Smooth muscle cell (in vitro differentiated cells): Measurements from ENCODE around the gene DZIP1L. TPM values are rescaled to one million over a fixed set of nuclear protein-coding genes. Genes with fewer than 3 reads are reported as not detected.

ENCODE experiments used
- DNase-seq: peaks from one replicate; lab custom pipeline; 2025; ENCODE audit not compliant: unreplicated experiment; lab: John Stamatoyannopoulos, UW
- H2AFZ ChIP-seq: fragments of 200-600 bp; sonication (generic); 2 replicates; pipeline ENCODE4 v1.6.0; 2016; ENCODE audit warnings: antibody characterized with exemption, low read depth, mild to moderate bottlenecking
- H3F3A ChIP-seq: fragments of 200-600 bp; sonication (generic); 2 replicates; pipeline ENCODE4 v1.6.0; 2017; ENCODE audit warnings: antibody characterized with exemption, low read depth
- H3K27ac ChIP-seq: fragments of 200-600 bp; sonication (generic); 2 replicates; pipeline ENCODE4 v1.5.1; 2016; ENCODE audit warnings: low read depth, mild to moderate bottlenecking
- H3K27me3 ChIP-seq: fragments of 200-600 bp; sonication (generic); 2 replicates; pipeline ENCODE4 v1.6.1; 2016; ENCODE audit warnings: low read depth, mild to moderate bottlenecking
- H3K36me3 ChIP-seq: fragments of 200-600 bp; sonication (generic); 2 replicates; pipeline ENCODE4 v1.5.1; 2016; ENCODE audit warnings: low read depth
- H3K4me1 ChIP-seq: fragments of 200-600 bp; sonication (generic); 2 replicates; pipeline ENCODE4 v1.5.1; 2016; ENCODE audit warnings: low read depth
- H3K4me2 ChIP-seq: fragments of 200-600 bp; sonication (generic); 2 replicates; pipeline ENCODE4 v1.6.0; 2016; ENCODE audit warnings: mild to moderate bottlenecking
- H3K4me3 ChIP-seq: fragments of 200-600 bp; sonication (generic); 2 replicates; pipeline ENCODE4 v1.5.1; 2016; ENCODE audit warnings: mild to moderate bottlenecking
- H3K79me2 ChIP-seq: fragments of 200-600 bp; sonication (generic); 2 replicates; pipeline ENCODE4 v1.6.0; 2016; ENCODE audit warnings: low read depth, mild to moderate bottlenecking
- H3K9ac ChIP-seq: fragments of 200-600 bp; sonication (generic); 2 replicates; pipeline ENCODE4 v1.6.0; 2016; ENCODE audit warnings: low read depth
- H3K9me3 ChIP-seq: fragments of 200-600 bp; sonication (generic); replicated peaks from 2 replicates; pipeline ENCODE4 v1.5.1; 2016; ENCODE audit warnings: low read depth
- H4K20me1 ChIP-seq: fragments of 200-600 bp; sonication (generic); 2 replicates; pipeline ENCODE4 v1.6.0; 2016; ENCODE audit warnings: low read depth
- CTCF ChIP-seq: fragments of 200-600 bp; sonication (generic); IDR thresholded peaks from 2 replicates; pipeline ENCODE4 v1.5.1; 2017; ENCODE audit warnings: borderline replicate concordance, mild to moderate bottlenecking, antibody characterized with exemption; ENCODE audit not compliant: insufficient read depth, poor library complexity, severe bottlenecking
- WGBS: methylation state at CpG from one replicate; pipeline ENCODE4 v1.1.7; 2016; ENCODE audit warnings: low lambda C conversion rate; 5-methylcytosine and 5-hydroxymethylcytosine counted together
- polyA plus RNA-seq: library from polyadenylated mRNA; unstranded; fragments of >200 nt; fragmentation: Nextera tagmentation; extraction: Ambion mirVana; gene quantifications from 2 replicates; pipeline ENCODE4 v1.2.1, GENCODE V29; 2016
- total RNA-seq: library from RNA; depleted of rRNA; stranded (reverse); fragments of >200 nt; gene quantifications from 2 replicates; pipeline ENCODE4 v1.2.3, GENCODE V29; 2014

The DZIP1L gene
- total and polyA plus RNA-seq, 2 experiments from 2014 or later = 7.8 to 29.9 TPM

DNA sequence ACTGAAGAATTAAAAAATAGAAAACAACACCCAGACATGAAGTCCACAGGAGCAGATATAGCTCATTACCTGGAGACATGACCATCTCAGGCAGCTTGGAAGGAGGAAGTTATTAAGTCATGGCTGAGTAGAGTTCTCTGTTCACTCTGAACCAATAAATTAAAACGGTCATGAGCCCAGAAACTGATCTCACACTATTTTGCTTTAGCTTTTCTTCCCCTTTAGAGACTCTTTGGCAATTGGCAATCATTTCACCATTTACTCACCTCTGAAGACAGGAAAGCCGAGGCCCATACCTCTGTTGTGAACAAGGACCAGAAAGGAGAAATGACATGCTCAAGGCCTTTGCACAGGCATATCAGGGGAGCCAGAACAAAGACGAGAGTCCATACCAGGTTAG lies 78.8 kb downstream of the DZIP1L start:
- H3K79me2 ChIP-seq = no peaks in the 10 kb centered on the region
- no peak overlapping the region for H3K27ac ChIP-seq
- no peaks in the 10 kb centered on the region for H3F3A ChIP-seq
- no peak for DNase-seq
- no peak overlapping the region for H3K9ac ChIP-seq
- no peaks in the 10 kb centered on the region for H3K36me3 ChIP-seq
- H4K20me1 ChIP-seq = no peaks in the 10 kb centered on the region
- no peak overlapping the region for H2AFZ ChIP-seq
- no peak overlapping the region for H3K4me2 ChIP-seq
- H3K9me3 ChIP-seq = no peaks in the 10 kb centered on the region
- 61% methylated on average over 3 of the region's 3 CpGs for WGBS
- no peak for TF ChIP-seq CTCF
- no peaks in the 10 kb centered on the region for H3K4me1 ChIP-seq
- no peaks in the 10 kb centered on the region for H3K27me3 ChIP-seq
- no peak overlapping the region for H3K4me3 ChIP-seq

- no peak overlapping the region for H3K9ac ChIP-seq
- no peak overlapping the region for H3K4me3 ChIP-seq
- no peaks in the 10 kb centered on the region for H3K4me1 ChIP-seq
- no peak overlapping the region for H3K4me2 ChIP-seq
- H2AFZ ChIP-seq = no peak overlapping the region
- no peaks in the 10 kb centered on the region for H3F3A ChIP-seq
- no peak for DNase-seq
- 89% methylated on average over 1 of the region's 1 CpG for WGBS
- no peaks in the 10 kb centered on the region for H3K9me3 ChIP-seq
- H3K27me3 ChIP-seq = no peaks in the 10 kb centered on the region
- TF ChIP-seq CTCF = no peak
- H3K27ac ChIP-seq = no peak overlapping the region
- H3K79me2 ChIP-seq = no peaks in the 10 kb centered on the region
- no peaks in the 10 kb centered on the region for H4K20me1 ChIP-seq
- no peaks in the 10 kb centered on the region for H3K36me3 ChIP-seq
Observed at GRCh38 chr3:138034918-138035317, 80.5 kb downstream of the DZIP1L start.

DNA sequence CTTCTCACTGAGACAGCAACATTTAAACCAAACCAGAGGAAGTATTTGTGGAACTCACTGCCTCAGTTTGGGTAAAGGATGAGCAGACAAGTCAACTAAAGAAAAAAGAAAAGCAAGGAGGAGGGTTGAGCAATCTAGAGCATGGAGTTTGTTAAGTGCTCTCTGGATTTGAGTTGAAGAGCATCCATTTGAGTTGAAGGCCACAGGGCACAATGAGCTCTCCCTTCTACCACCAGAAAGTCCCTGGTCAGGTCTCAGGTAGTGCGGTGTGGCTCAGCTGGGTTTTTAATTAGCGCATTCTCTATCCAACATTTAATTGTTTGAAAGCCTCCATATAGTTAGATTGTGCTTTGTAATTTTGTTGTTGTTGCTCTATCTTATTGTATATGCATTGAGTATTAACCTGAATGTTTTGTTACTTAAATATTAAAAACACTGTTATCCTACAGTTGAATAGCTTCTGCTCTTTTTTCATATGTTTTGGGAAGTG lies 82.2 kb downstream of the DZIP1L start:
- TF ChIP-seq CTCF = no peak
- WGBS = 100% methylated on average over 2 of the region's 2 CpGs
- no peak overlapping the region for H3K4me3 ChIP-seq

DNA sequence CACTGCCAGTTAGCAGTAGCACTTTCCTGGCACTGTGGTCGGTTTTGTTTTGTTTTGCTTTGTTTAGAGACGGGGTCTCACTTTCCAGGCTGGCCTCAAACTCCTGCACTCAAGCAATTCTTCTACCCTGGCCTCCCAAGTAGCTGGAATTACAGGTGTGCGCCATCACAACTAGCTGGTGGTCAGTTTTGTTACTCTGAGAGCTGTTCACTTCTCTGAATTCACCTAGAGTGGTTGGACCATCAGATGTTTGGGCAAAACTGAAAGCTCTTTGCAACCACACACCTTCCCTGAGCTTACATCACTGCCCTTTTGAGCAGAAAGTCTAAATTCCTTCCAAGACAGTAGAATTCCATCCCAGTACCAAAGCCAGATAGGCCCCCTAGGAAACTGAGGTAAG lies 82.8 kb downstream of the DZIP1L start:
- Histone ChIP-seq H3K79me2 (no peaks in the 10 kb centered on the region), H3K36me3 (no peaks in the 10 kb centered on the region), H3K4me3 (no peak overlapping the region), H3K27me3 (no peaks in the 10 kb centered on the region), H3F3A (no peaks in the 10 kb centered on the region), H3K4me2 (no peak overlapping the region), H3K9me3 (no peaks in the 10 kb centered on the region), H3K27ac (no peak overlapping the region), H2AFZ (no peak overlapping the region), H3K4me1 (no peaks in the 10 kb centered on the region), H3K9ac (no peak overlapping the region), H4K20me1 (no peaks in the 10 kb centered on the region)
- no peak for DNase-seq
- WGBS = 93% methylated on average over 3 of the region's 3 CpGs
- TF ChIP-seq CTCF = no peak

More for the DNA sequence above, 82.2 kb downstream of the DZIP1L start:
- no peak overlapping the region for H2AFZ ChIP-seq
- no peaks in the 10 kb centered on the region for H3K4me1 ChIP-seq
- H3F3A ChIP-seq = no peaks in the 10 kb centered on the region
- no peak for DNase-seq
- no peaks in the 10 kb centered on the region for H3K36me3 ChIP-seq
- no peaks in the 10 kb centered on the region for H3K27me3 ChIP-seq
- no peak overlapping the region for H3K27ac ChIP-seq
- no peaks in the 10 kb centered on the region for H4K20me1 ChIP-seq
- no peaks in the 10 kb centered on the region for H3K9me3 ChIP-seq
- no peak overlapping the region for H3K4me2 ChIP-seq
- no peak overlapping the region for H3K9ac ChIP-seq
- H3K79me2 ChIP-seq = no peaks in the 10 kb centered on the region
